ENCODE results near the gene SLC25A17. TPM values are rescaled to one million over a fixed set of nuclear protein-coding genes. Genes with fewer than 3 reads are reported as not detected.
"Not testable (repeated sequence)": the region's sequence is repeated elsewhere in the genome, so short reads cannot be mapped to it uniquely, and the experiment has no call there.

Gene SLC25A17
- polyA plus RNA-seq, 4 donors: 8.1 to 18.5 (median 11.0) TPM

GRCh38 chr22:40791241-40791640 lies 27.9 kb downstream of the SLC25A17 start:
- no peaks in the 10 kb centered on the region for H3K9me3 ChIP-seq (ENCODE audit: control insufficient read depth in 2 of 2, insufficient read depth in 1 of 2, low read depth in 1 of 2, low read length in 1 of 2)
- no peak overlapping the region for H3K4me3 ChIP-seq (ENCODE audit: low read depth in 1 of 3, low read length in 3 of 3)
- no peak for DNase-seq
- peaks cover 0 to 10% (median 6%) of the 10 kb centered on the region in 3 donors for H3K36me3 ChIP-seq (ENCODE audit: control insufficient read depth in 3 of 3, insufficient read depth in 2 of 3, low read depth in 1 of 3, low read length in 3 of 3)
- H3K4me1 ChIP-seq (ENCODE audit: control insufficient read depth in 3 of 3, insufficient read depth in 2 of 3, low read depth in 1 of 3, low read length in 2 of 3): no peaks in the 10 kb centered on the region
- no peak for FAIRE-seq
- no peaks in the 10 kb centered on the region for H3K27me3 ChIP-seq (ENCODE audit: control insufficient read depth in 3 of 3, insufficient read depth in 3 of 3, low read length in 3 of 3)
- no peak overlapping the region for H3K27ac ChIP-seq (ENCODE audit: low read depth in 1 of 3, low read length in 2 of 3)

GRCh38 chr22:40789131-40789530 lies 30.0 kb downstream of the SLC25A17 start:
- no peak overlapping the region for H3K4me3 ChIP-seq (ENCODE audit: low read depth in 1 of 3, low read length in 3 of 3)
- 95 to 98% (median 96%) methylated on average over 22 of the region's 22 CpGs for WGBS, 3 donors
- no peak overlapping the region for H3K27ac ChIP-seq (ENCODE audit: low read depth in 1 of 3, low read length in 2 of 3)
- H3K9me3 ChIP-seq (ENCODE audit: control insufficient read depth in 2 of 2, insufficient read depth in 1 of 2, low read depth in 1 of 2, low read length in 1 of 2): no peaks in the 10 kb centered on the region
- H3K4me1 ChIP-seq (ENCODE audit: control insufficient read depth in 3 of 3, insufficient read depth in 2 of 3, low read depth in 1 of 3, low read length in 2 of 3): no peaks in the 10 kb centered on the region
- no peaks in the 10 kb centered on the region for H3K27me3 ChIP-seq (ENCODE audit: control insufficient read depth in 3 of 3, insufficient read depth in 3 of 3, low read length in 3 of 3)
- DNase-seq (no peak), FAIRE-seq (no peak)
- peaks cover 0 to 10% (median 6%) of the 10 kb centered on the region in 3 donors for H3K36me3 ChIP-seq (ENCODE audit: control insufficient read depth in 3 of 3, insufficient read depth in 2 of 3, low read depth in 1 of 3, low read length in 3 of 3)

DNA sequence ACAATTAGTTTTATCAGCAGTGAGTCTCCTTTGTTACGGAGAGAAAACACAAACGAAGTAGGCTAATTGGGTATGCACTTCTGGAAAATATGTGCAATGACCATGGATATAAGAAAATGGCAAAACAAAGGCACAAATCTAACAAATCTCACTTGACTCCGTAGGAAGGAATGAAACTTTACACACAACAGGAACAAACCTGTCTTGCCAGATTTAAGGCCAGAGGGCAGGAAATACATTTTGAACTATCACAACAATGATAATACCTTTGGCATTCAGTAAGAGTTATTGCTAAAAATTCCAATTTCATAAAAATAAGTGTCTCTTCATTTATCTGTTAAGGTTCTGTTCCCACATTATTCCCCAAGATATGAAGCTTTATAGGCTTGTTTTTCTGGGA lies 36.6 kb downstream of the SLC25A17 start:
- H3K36me3 ChIP-seq (ENCODE audit: control insufficient read depth in 3 of 3, insufficient read depth in 2 of 3, low read depth in 1 of 3, low read length in 3 of 3): peaks cover 2 to 13% (median 10%) of the 10 kb centered on the region in 3 donors
- FAIRE-seq: no peak
- no peaks in the 10 kb centered on the region for H3K9me3 ChIP-seq (ENCODE audit: control insufficient read depth in 2 of 2, insufficient read depth in 1 of 2, low read depth in 1 of 2, low read length in 1 of 2)
- H3K27me3 ChIP-seq (ENCODE audit: control insufficient read depth in 3 of 3, insufficient read depth in 3 of 3, low read length in 3 of 3): no peaks in the 10 kb centered on the region
- H3K4me1 ChIP-seq (ENCODE audit: control insufficient read depth in 3 of 3, insufficient read depth in 2 of 3, low read depth in 1 of 3, low read length in 2 of 3): no peaks in the 10 kb centered on the region
- 74 to 85% (median 84%) methylated on average over 3 of the region's 3 CpGs for WGBS, 3 donors
- no peak overlapping the region for H3K4me3 ChIP-seq (ENCODE audit: low read depth in 1 of 3, low read length in 3 of 3)
- DNase-seq: no peak
- no peak overlapping the region for H3K27ac ChIP-seq (ENCODE audit: low read depth in 1 of 3, low read length in 2 of 3)

DNA sequence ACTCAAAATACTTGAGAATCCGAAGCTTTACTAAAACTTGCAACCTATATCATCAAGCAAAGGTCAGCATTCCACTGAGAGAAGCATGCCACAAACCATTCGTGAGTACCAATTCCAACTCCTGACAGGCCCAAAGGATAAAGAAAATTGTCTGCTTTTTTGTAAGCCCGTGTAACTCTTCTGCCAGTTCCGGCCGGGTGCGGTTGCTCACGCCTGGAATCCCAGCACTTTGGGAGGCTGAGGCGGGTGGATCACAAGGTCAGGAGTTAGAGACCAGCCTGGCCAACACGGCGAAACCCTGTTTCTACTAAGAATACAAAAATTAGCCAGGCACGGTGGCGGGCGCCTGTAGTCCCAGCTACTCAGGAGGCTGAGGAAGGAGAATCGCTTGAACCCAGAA lies 37.4 kb downstream of the SLC25A17 start:
- not testable (repeated sequence) for H3K27me3 ChIP-seq (ENCODE audit: control insufficient read depth in 3 of 3, insufficient read depth in 3 of 3, low read length in 3 of 3); FAIRE-seq; H3K4me1 ChIP-seq (ENCODE audit: control insufficient read depth in 3 of 3, insufficient read depth in 2 of 3, low read depth in 1 of 3, low read length in 2 of 3); H3K27ac ChIP-seq (ENCODE audit: low read depth in 1 of 3, low read length in 2 of 3); DNase-seq; H3K9me3 ChIP-seq (ENCODE audit: control insufficient read depth in 2 of 2, insufficient read depth in 1 of 2, low read depth in 1 of 2, low read length in 1 of 2); H3K4me3 ChIP-seq (ENCODE audit: low read depth in 1 of 3, low read length in 3 of 3)
- 95 to 98% (median 96%) methylated on average over 14 of the region's 14 CpGs for WGBS, 3 donors
- peaks cover 6 to 17% (median 7%) of the 10 kb centered on the region in 3 donors for H3K36me3 ChIP-seq (ENCODE audit: control insufficient read depth in 3 of 3, insufficient read depth in 2 of 3, low read depth in 1 of 3, low read length in 3 of 3)

DNA sequence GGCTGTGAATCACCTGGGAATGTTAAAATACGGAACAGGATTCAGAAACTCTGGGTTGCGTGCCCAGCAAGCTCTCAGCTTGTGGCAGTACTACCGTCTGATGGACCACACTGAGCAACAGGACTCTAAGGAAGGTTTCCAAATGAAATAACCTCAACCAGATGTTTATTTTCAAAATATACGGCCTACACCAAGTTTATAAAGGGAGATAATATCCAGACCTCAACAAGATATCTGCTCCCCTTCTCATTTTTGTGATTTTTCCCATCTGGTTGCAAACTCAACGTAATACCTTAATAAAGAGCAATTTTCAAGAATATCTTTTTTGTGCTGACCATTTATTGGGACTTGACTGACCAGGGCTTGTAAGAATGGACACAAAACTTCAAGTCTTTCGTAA lies 49.4 kb downstream of the SLC25A17 start:
- Histone ChIP-seq H3K27me3 (ENCODE audit: control insufficient read depth in 3 of 3, insufficient read depth in 3 of 3, low read length in 3 of 3) (no peaks in the 10 kb centered on the region), H3K27ac (ENCODE audit: low read depth in 1 of 3, low read length in 2 of 3) (no peak overlapping the region), H3K4me3 (ENCODE audit: low read depth in 1 of 3, low read length in 3 of 3) (no peak overlapping the region), H3K9me3 (ENCODE audit: control insufficient read depth in 2 of 2, insufficient read depth in 1 of 2, low read depth in 1 of 2, low read length in 1 of 2) (no peaks in the 10 kb centered on the region), H3K36me3 (ENCODE audit: control insufficient read depth in 3 of 3, insufficient read depth in 2 of 3, low read depth in 1 of 3, low read length in 3 of 3) (peaks cover 8 to 24% (median 14%) of the 10 kb centered on the region in 3 donors), H3K4me1 (ENCODE audit: control insufficient read depth in 3 of 3, insufficient read depth in 2 of 3, low read depth in 1 of 3, low read length in 2 of 3) (no peaks in the 10 kb centered on the region)
- DNase-seq (no peak), FAIRE-seq (no peak)
- 83 to 95% (median 91%) methylated on average over 6 of the region's 6 CpGs for WGBS, 3 donors

DNA sequence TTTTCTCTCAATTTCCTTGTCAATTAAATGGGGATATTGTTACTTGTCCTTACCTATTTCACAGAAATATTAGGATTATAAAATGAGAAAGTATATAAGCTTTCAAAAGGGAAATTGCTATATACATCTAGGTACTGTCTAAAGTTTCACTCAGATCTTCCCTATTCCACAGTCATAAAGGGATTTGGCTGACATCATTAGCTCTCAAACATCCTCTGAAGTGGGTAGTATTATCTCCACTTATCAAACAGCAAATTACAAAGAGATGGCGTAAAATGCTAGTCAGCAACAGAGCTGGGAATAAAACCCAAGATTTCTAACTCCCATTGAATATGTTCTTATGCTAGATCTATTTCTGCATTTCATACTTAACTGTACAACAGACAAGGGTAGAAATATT lies 50.9 kb downstream of the SLC25A17 start:
- no peak overlapping the region for H3K4me3 ChIP-seq (ENCODE audit: low read depth in 1 of 3, low read length in 3 of 3)
- FAIRE-seq (no peak), DNase-seq (no peak)
- peaks cover 3 to 17% (median 11%) of the 10 kb centered on the region in 3 donors for H3K36me3 ChIP-seq (ENCODE audit: control insufficient read depth in 3 of 3, insufficient read depth in 2 of 3, low read depth in 1 of 3, low read length in 3 of 3)
- WGBS, 3 donors: 41 to 80% (median 69%) methylated on average over 1 of the region's 1 CpG
- H3K27me3 ChIP-seq (ENCODE audit: control insufficient read depth in 3 of 3, insufficient read depth in 3 of 3, low read length in 3 of 3): no peaks in the 10 kb centered on the region
- H3K9me3 ChIP-seq (ENCODE audit: control insufficient read depth in 2 of 2, insufficient read depth in 1 of 2, low read depth in 1 of 2, low read length in 1 of 2): no peaks in the 10 kb centered on the region
- no peaks in the 10 kb centered on the region for H3K4me1 ChIP-seq (ENCODE audit: control insufficient read depth in 3 of 3, insufficient read depth in 2 of 3, low read depth in 1 of 3, low read length in 2 of 3)
- no peak overlapping the region for H3K27ac ChIP-seq (ENCODE audit: low read depth in 1 of 3, low read length in 2 of 3)

GRCh38 chr22:40766956-40767355 lies 52.2 kb downstream of the SLC25A17 start:
- DNase-seq (no peak), FAIRE-seq (no peak)
- Histone ChIP-seq H3K36me3 (ENCODE audit: control insufficient read depth in 3 of 3, insufficient read depth in 2 of 3, low read depth in 1 of 3, low read length in 3 of 3) (peaks cover 3 to 6% (median 4%) of the 10 kb centered on the region in 3 donors), H3K4me1 (ENCODE audit: control insufficient read depth in 3 of 3, insufficient read depth in 2 of 3, low read depth in 1 of 3, low read length in 2 of 3) (no peaks in the 10 kb centered on the region), H3K9me3 (ENCODE audit: control insufficient read depth in 2 of 2, insufficient read depth in 1 of 2, low read depth in 1 of 2, low read length in 1 of 2) (no peaks in the 10 kb centered on the region), H3K4me3 (ENCODE audit: low read depth in 1 of 3, low read length in 3 of 3) (no peak overlapping the region), H3K27me3 (ENCODE audit: control insufficient read depth in 3 of 3, insufficient read depth in 3 of 3, low read length in 3 of 3) (no peaks in the 10 kb centered on the region), H3K27ac (ENCODE audit: low read depth in 1 of 3, low read length in 2 of 3) (no peak overlapping the region)
- WGBS, 3 donors: 95 to 99% (median 96%) methylated on average over 2 of the region's 2 CpGs

- H3K4me1 ChIP-seq (ENCODE audit: control insufficient read depth in 3 of 3, insufficient read depth in 2 of 3, low read depth in 1 of 3, low read length in 2 of 3): no peaks in the 10 kb centered on the region
- H3K27ac ChIP-seq (ENCODE audit: low read depth in 1 of 3, low read length in 2 of 3): no peak overlapping the region
- no peaks in the 10 kb centered on the region for H3K27me3 ChIP-seq (ENCODE audit: control insufficient read depth in 3 of 3, insufficient read depth in 3 of 3, low read length in 3 of 3)
- no peak for FAIRE-seq
- DNase-seq: no peak
- H3K4me3 ChIP-seq (ENCODE audit: low read depth in 1 of 3, low read length in 3 of 3): no peak overlapping the region
- H3K9me3 ChIP-seq (ENCODE audit: control insufficient read depth in 2 of 2, insufficient read depth in 1 of 2, low read depth in 1 of 2, low read length in 1 of 2): no peaks in the 10 kb centered on the region
- peaks cover 0 to 3% (median 0%) of the 10 kb centered on the region in 3 donors for H3K36me3 ChIP-seq (ENCODE audit: control insufficient read depth in 3 of 3, insufficient read depth in 2 of 3, low read depth in 1 of 3, low read length in 3 of 3)
- WGBS, 3 donors: 63 to 79% (median 72%) methylated on average over 6 of the region's 6 CpGs
Measured at GRCh38 chr22:40764763-40765441, 54.2 kb downstream of the SLC25A17 start.

DNA sequence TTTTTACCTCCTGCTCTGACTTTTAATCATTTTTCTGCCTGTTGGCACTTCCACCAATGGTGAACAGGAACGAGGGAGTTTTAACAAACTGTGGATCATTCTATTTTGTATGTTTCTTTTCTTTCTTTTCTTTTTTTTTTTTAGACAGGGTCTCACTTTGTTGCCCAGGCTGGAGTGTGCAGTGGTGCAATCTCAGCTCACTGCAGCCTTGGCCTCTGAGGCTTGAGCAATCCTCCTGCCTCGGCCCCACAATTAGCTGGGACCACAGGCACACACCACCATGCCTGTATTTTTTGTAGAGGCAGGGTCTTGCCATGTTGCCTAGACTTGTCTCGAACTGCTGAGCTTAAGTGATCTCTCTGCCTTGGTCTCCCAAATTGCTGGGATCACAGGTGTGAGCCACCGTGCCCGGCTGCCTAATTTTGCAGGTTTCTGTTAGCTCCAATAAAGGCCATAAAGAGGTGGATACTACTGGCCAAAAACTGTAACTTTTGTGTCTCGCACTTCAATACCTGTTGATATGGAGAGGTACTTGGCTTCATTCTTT lies 59.8 kb downstream of the SLC25A17 start:
- FAIRE-seq (no peak), DNase-seq (no peak)
- Histone ChIP-seq H3K9me3 (ENCODE audit: control insufficient read depth in 2 of 2, insufficient read depth in 1 of 2, low read depth in 1 of 2, low read length in 1 of 2) (no peaks in the 10 kb centered on the region), H3K27ac (ENCODE audit: low read depth in 1 of 3, low read length in 2 of 3) (no peak overlapping the region), H3K36me3 (ENCODE audit: control insufficient read depth in 3 of 3, insufficient read depth in 2 of 3, low read depth in 1 of 3, low read length in 3 of 3) (no peaks in the 10 kb centered on the region), H3K4me1 (ENCODE audit: control insufficient read depth in 3 of 3, insufficient read depth in 2 of 3, low read depth in 1 of 3, low read length in 2 of 3) (no peaks in the 10 kb centered on the region), H3K4me3 (ENCODE audit: low read depth in 1 of 3, low read length in 3 of 3) (no peak overlapping the region), H3K27me3 (ENCODE audit: control insufficient read depth in 3 of 3, insufficient read depth in 3 of 3, low read length in 3 of 3) (no peaks in the 10 kb centered on the region)
- 91 to 95% (median 92%) methylated on average over 6 of the region's 6 CpGs for WGBS, 3 donors
